Rectal smooth muscle tissue (tissue), 1 donor: ENCODE measurements around the gene ANKRD62.

Source experiments
- H3K27ac ChIP-seq: one replicate; pipeline ENCODE4 v1.7.0; 2013; ENCODE audit warnings: low read depth, low read length, inconsistent platforms
- H3K27me3 ChIP-seq: one replicate; pipeline ENCODE4 v1.7.0; 2013; ENCODE audit warnings: low read length; ENCODE audit not compliant: control insufficient read depth, insufficient read depth
- H3K36me3 ChIP-seq: one replicate; pipeline ENCODE4 v1.7.0; 2013; ENCODE audit warnings: low read length; ENCODE audit not compliant: control insufficient read depth, insufficient read depth
- H3K4me1 ChIP-seq: one replicate; pipeline ENCODE4 v1.7.0; 2013; ENCODE audit warnings: low read length; ENCODE audit not compliant: control insufficient read depth, insufficient read depth
- H3K4me3 ChIP-seq: one replicate; pipeline ENCODE4 v1.7.0; 2013; ENCODE audit warnings: low read length
- H3K9ac ChIP-seq: one replicate; pipeline ENCODE4 v1.7.0; 2013; ENCODE audit warnings: low read length

ANKRD62 gene

GRCh38 chr18:12091538-12092141, 2.0 kb upstream of the ANKRD62 start:
- H3K4me1 ChIP-seq, result no peaks in the 10 kb centered on the region
- peaks cover 2% of the 10 kb centered on the region for H3K27me3 ChIP-seq
- H3K36me3 ChIP-seq, result no peaks in the 10 kb centered on the region
- no peak overlapping the region for H3K4me3 ChIP-seq
- H3K27ac ChIP-seq, result no peak overlapping the region
- H3K9ac ChIP-seq, result no peak overlapping the region

- H3K27ac ChIP-seq, result no peak overlapping the region
- H3K4me3 ChIP-seq, result no peak overlapping the region
- H3K27me3 ChIP-seq, result peaks cover 2% of the 10 kb centered on the region
- H3K36me3 ChIP-seq, result no peaks in the 10 kb centered on the region
- H3K9ac ChIP-seq, result no peak overlapping the region
- no peaks in the 10 kb centered on the region for H3K4me1 ChIP-seq
Measured at GRCh38 chr18:12092398-12093229, 1.0 kb upstream of the ANKRD62 start.

- Histone ChIP-seq H3K36me3 (no peaks in the 10 kb centered on the region), H3K9ac (no peak overlapping the region), H3K4me3 (no peak overlapping the region), H3K27ac (no peak overlapping the region), H3K27me3 (no peaks in the 10 kb centered on the region), H3K4me1 (no peaks in the 10 kb centered on the region)
Measured at GRCh38 chr18:12098374-12098773, 4.7 kb downstream of the ANKRD62 start.

- H3K27me3 ChIP-seq, result no peaks in the 10 kb centered on the region
Measured at GRCh38 chr18:12099160-12099559, 5.5 kb downstream of the ANKRD62 start.

GRCh38 chr18:12101266-12101665, 7.6 kb downstream of the ANKRD62 start:
- Histone ChIP-seq H3K4me1 (no peaks in the 10 kb centered on the region), H3K27ac (no peak overlapping the region), H3K27me3 (no peaks in the 10 kb centered on the region), H3K4me3 (no peak overlapping the region), H3K36me3 (no peaks in the 10 kb centered on the region), H3K9ac (no peak overlapping the region)

More at GRCh38 chr18:12099160-12099559, 5.5 kb downstream of the ANKRD62 start:
- H3K9ac ChIP-seq, result no peak overlapping the region
- no peak overlapping the region for H3K27ac ChIP-seq
- H3K36me3 ChIP-seq, result no peaks in the 10 kb centered on the region
- no peak overlapping the region for H3K4me3 ChIP-seq
- H3K4me1 ChIP-seq, result no peaks in the 10 kb centered on the region

- no peaks in the 10 kb centered on the region for H3K27me3 ChIP-seq
- H3K36me3 ChIP-seq, result no peaks in the 10 kb centered on the region
- H3K4me1 ChIP-seq, result no peaks in the 10 kb centered on the region
- no peak overlapping the region for H3K4me3 ChIP-seq
- H3K9ac ChIP-seq, result no peak overlapping the region
- no peak overlapping the region for H3K27ac ChIP-seq
Measured at GRCh38 chr18:12102136-12102842, 8.6 kb downstream of the ANKRD62 start.

GRCh38 chr18:12106471-12106870, 12.8 kb downstream of the ANKRD62 start:
- H3K9ac ChIP-seq, result no peak overlapping the region
- no peak overlapping the region for H3K27ac ChIP-seq
- H3K36me3 ChIP-seq, result no peaks in the 10 kb centered on the region
- H3K4me3 ChIP-seq, result no peak overlapping the region
- H3K27me3 ChIP-seq, result no peaks in the 10 kb centered on the region
- no peaks in the 10 kb centered on the region for H3K4me1 ChIP-seq

- Histone ChIP-seq H3K27me3 (no peaks in the 10 kb centered on the region), H3K27ac (no peak overlapping the region), H3K4me1 (no peaks in the 10 kb centered on the region), H3K36me3 (no peaks in the 10 kb centered on the region), H3K9ac (no peak overlapping the region), H3K4me3 (no peak overlapping the region)
Measured at GRCh38 chr18:12109836-12110235, 16.2 kb downstream of the ANKRD62 start.

- no peak overlapping the region for H3K27ac ChIP-seq
- no peaks in the 10 kb centered on the region for H3K27me3 ChIP-seq
- H3K4me3 ChIP-seq, result no peak overlapping the region
- H3K36me3 ChIP-seq, result no peaks in the 10 kb centered on the region
- H3K9ac ChIP-seq, result no peak overlapping the region
- H3K4me1 ChIP-seq, result no peaks in the 10 kb centered on the region
Measured at GRCh38 chr18:12113999-12114646, 20.5 kb downstream of the ANKRD62 start.

GRCh38 chr18:12119358-12119757, 25.7 kb downstream of the ANKRD62 start:
- no peaks in the 10 kb centered on the region for H3K4me1 ChIP-seq
- H3K4me3 ChIP-seq, result no peak overlapping the region
- no peaks in the 10 kb centered on the region for H3K36me3 ChIP-seq
- H3K9ac ChIP-seq, result no peak overlapping the region
- H3K27ac ChIP-seq, result no peak overlapping the region
- no peaks in the 10 kb centered on the region for H3K27me3 ChIP-seq

- H3K4me1 ChIP-seq, result no peaks in the 10 kb centered on the region
- no peak overlapping the region for H3K27ac ChIP-seq
Measured at GRCh38 chr18:12121175-12122042, 27.8 kb downstream of the ANKRD62 start.

More at GRCh38 chr18:12121175-12122042, 27.8 kb downstream of the ANKRD62 start:
- Histone ChIP-seq H3K36me3 (no peaks in the 10 kb centered on the region), H3K27me3 (no peaks in the 10 kb centered on the region), H3K9ac (no peak overlapping the region), H3K4me3 (no peak overlapping the region)
